Upper lobe of left lung (tissue), 6 donors: ENCODE data around the gene MSI2. TPM values are rescaled to one million over a fixed set of nuclear protein-coding genes. Genes with fewer than 3 reads are reported as not detected.

Experiments
- ATAC-seq, 2 donors: fragments of 200-7000 bp; cut with Tn5 transposase; one replicate each; pipeline ENCODE4 v1.9.1; 2022; ENCODE audit warnings: mild to moderate bottlenecking in 2 of 2, moderate library complexity in 2 of 2; ENCODE audit not compliant: low FRiP score in 2 of 2
- DNase-seq, 2 donors: peaks; one replicate each; pipeline ENCODE4 v3.0.0-alpha.2; 2019 to 2020
- H3K27ac ChIP-seq, 4 donors: fragments of 200-600 bp; sonication (generic); one replicate each; pipeline ENCODE4 v1.5.1; 2016 to 2019
- H3K27me3 ChIP-seq, 4 donors: fragments of 200-600 bp; sonication (generic); one replicate each; pipeline ENCODE4 v1.5.1; 2017 to 2019
- H3K36me3 ChIP-seq, 4 donors: fragments of 200-600 bp; sonication (generic); one replicate each; pipeline ENCODE4 v1.5.1; 2016 to 2019
- H3K4me1 ChIP-seq, 4 donors: fragments of 200-600 bp; sonication (generic); one replicate each; pipeline ENCODE4 v1.5.1; 2018 to 2019
- H3K4me3 ChIP-seq, 4 donors: fragments of 200-600 bp; sonication (generic); one replicate each; pipeline ENCODE4 v1.5.1; 2017 to 2019; ENCODE audit warnings: mild to moderate bottlenecking in 2 of 4, moderate library complexity in 1 of 4
- H3K9me3 ChIP-seq, 4 donors: fragments of 200-600 bp; sonication (generic); one replicate each; pipeline ENCODE4 v1.5.1; 2018 to 2019
- EP300 ChIP-seq, 4 donors: sonication (generic); formaldehyde crosslinking; IDR thresholded peaks; one replicate each; pipeline ENCODE4 v1.5.1; 2017; ENCODE audit warnings: antibody characterized with exemption in 4 of 4, control low read depth in 2 of 4
- POLR2A ChIP-seq, 4 donors: fragments of 450-650 bp; IDR thresholded peaks; one replicate each; pipeline ENCODE4 v1.5.1; 2016 to 2017; ENCODE audit warnings: antibody characterized with exemption in 4 of 4, mild to moderate bottlenecking in 2 of 4
- POLR2AphosphoS5 ChIP-seq, 2 donors: sonication (generic); formaldehyde crosslinking; IDR thresholded peaks; one replicate each; pipeline ENCODE4 v1.5.1; 2017; ENCODE audit warnings: antibody characterized with exemption in 2 of 2
- WGBS, 2 donors: methylation state at CpG; one replicate each; pipeline ENCODE4 v1.1.5; 2017 to 2018; 5-methylcytosine and 5-hydroxymethylcytosine counted together
- total RNA-seq, 6 donors: library from RNA; depleted of rRNA in 4 of 6; stranded (reverse); fragments of >200 nt in 4 of 6; gene quantifications; one replicate each; pipeline versions ENCODE4 v1.1.0 to v1.2.1, GENCODE V29; 2016 to 2021
- TF ChIP-seq, protein P1 (sequence below), 6 experiments: fragments of 450-650 bp in 4 of 6; fragments of 200-600 bp in 2 of 6; sonication (generic) in 2 of 6; IDR thresholded peaks; one replicate each; pipeline ENCODE4 v1.5.1; 2016 to 2019; ENCODE audit warnings: antibody characterized with exemption in 6 of 6
- donor health status: DM: no; HTN: no; CAD: no; lungs with moderate emphysema.
- donor health status: DM: no; HTN: yes; CAD: no; lungs with severe emphysema.

Gene MSI2
- total RNA-seq, 6 donors from 2014 or later = 20.1 to 44.0 (median 32.2) TPM

DNA sequence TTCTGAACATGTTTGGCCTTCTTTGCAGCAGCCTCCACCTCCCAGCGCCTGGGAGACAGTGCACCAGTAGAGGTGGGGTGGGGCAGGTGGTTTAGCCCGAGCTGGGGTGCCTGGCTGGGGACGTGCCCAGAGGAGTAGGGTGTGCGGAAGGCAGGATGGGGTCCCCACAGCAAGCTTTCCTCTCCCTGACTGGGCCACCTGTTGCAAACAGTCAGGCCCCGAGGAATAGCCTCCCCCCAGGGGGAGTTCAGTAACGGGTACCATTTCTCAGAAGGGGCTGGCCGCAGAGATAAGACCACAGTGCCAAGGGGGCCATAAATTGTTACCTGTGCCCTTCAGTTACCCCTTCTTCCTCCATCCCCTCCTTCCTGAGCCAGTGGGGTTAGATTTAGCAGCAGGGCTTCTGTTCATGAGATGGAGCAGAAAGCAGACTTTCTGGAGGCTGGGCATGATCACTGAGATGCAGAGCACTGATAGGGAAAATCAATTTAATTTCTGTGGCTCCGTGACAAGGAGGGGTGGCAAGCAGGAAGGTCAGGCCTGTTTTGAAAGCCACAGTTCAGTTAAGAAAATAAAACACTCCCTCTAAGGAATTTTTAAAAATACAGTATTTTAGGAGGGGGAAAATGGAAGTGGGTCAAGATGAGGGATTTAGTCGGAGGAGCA is 181.9 kb downstream of the MSI2 start:
- H3K27me3 ChIP-seq = no peaks in the 10 kb centered on the region
- H3K36me3 ChIP-seq = no peaks in the 10 kb centered on the region
- no peak for ATAC-seq
- TF ChIP-seq POLR2A (IDR thresholded peaks at IDR 0.05) (no peak), POLR2AphosphoS5 (IDR thresholded peaks at IDR 0.05) (no peak), EP300 (IDR thresholded peaks at IDR 0.05) (no peak)
- TF ChIP-seq, protein P1, sequence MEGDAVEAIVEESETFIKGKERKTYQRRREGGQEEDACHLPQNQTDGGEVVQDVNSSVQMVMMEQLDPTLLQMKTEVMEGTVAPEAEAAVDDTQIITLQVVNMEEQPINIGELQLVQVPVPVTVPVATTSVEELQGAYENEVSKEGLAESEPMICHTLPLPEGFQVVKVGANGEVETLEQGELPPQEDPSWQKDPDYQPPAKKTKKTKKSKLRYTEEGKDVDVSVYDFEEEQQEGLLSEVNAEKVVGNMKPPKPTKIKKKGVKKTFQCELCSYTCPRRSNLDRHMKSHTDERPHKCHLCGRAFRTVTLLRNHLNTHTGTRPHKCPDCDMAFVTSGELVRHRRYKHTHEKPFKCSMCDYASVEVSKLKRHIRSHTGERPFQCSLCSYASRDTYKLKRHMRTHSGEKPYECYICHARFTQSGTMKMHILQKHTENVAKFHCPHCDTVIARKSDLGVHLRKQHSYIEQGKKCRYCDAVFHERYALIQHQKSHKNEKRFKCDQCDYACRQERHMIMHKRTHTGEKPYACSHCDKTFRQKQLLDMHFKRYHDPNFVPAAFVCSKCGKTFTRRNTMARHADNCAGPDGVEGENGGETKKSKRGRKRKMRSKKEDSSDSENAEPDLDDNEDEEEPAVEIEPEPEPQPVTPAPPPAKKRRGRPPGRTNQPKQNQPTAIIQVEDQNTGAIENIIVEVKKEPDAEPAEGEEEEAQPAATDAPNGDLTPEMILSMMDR (IDR thresholded peaks at IDR 0.05) = no peak
- WGBS, 2 donors = 78 to 82% methylated on average over 7 to 9 of the region's 9 CpGs
- DNase-seq = no peak
- no peaks in the 10 kb centered on the region for H3K9me3 ChIP-seq
- peaks cover 8 to 19% (median 11%) of the 10 kb centered on the region in 4 donors for H3K4me1 ChIP-seq
- H3K4me3 ChIP-seq = no peak overlapping the region
- H3K27ac ChIP-seq = no peak overlapping the region

DNA sequence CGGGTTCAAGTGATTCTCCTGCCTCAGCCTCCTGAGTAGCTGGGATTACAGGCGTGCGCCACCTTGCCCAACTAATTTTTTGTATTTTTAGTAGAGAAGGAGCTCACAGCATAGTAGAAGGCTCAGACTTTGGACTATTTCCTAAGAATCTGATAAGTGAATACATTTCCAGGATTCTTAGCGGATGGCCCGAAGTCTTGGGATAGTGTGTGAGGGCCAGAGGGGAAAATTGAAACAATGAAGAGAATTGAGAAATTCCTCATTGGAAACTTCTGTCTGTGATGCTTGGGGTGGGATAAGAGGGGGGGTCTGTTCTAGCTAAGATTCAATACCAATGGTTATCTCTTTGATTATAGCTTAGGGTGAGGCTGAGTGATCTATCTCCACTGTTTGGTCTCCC is 183.3 kb downstream of the MSI2 start:
- peaks cover 8 to 19% (median 12%) of the 10 kb centered on the region in 4 donors for H3K4me1 ChIP-seq
- H3K4me3 ChIP-seq = no peak overlapping the region
- no peaks in the 10 kb centered on the region for H3K27me3 ChIP-seq
- no peaks in the 10 kb centered on the region for H3K36me3 ChIP-seq
- WGBS, 2 donors = 98 to 100% methylated on average over 5 of the region's 5 CpGs
- H3K9me3 ChIP-seq = no peaks in the 10 kb centered on the region
- TF ChIP-seq POLR2AphosphoS5 (IDR thresholded peaks at IDR 0.05) (no peak), EP300 (IDR thresholded peaks at IDR 0.05) (no peak)
- TF ChIP-seq, protein P1 (IDR thresholded peaks at IDR 0.05) = no peak
- H3K27ac ChIP-seq = no peak overlapping the region
- ATAC-seq (no peak), DNase-seq (no peak)

DNA sequence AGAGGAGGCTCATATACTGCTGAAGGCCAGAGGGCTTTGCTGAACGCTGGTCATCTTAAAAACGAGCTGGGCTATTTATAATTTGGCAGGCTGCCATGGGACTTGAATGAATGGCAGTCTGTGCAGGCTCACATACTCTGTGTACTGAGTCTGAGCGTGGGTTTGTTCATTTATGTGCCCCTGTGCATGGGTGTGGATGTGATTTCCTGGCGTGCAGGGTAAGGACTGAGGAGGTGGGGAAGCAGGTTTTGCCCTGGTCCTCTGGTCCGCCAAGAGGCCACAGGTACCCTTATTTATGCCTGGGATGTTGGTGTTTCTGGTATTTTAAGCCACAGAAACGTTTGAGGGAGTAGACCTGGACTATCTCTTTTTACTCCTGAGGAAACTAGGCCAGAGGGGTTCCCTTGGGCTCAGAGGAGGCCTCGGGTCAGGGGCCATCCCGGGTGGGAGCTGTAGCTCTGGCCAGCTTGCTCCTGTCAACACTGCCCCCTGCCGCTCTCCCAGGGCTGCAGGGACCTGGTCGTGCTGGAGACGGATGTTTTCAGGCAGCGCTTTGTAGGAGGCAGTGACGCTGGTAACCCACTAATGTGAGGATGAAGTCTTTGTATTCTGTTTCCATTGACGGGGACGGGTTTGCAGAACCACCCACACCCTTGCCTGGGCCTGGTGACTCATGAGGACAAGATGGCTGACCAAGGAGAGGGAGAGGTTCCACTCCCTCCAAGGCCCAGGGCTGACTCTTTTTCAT is 184.4 kb downstream of the MSI2 start:
- TF ChIP-seq, protein P1 (IDR thresholded peaks at IDR 0.05) = peak in 3 of 6 experiments; percentile 12 to 33 (median 22)
- TF ChIP-seq EP300 (IDR thresholded peaks at IDR 0.05) = no peak
- no peak for TF ChIP-seq POLR2A (IDR thresholded peaks at IDR 0.05)
- no peak for TF ChIP-seq POLR2AphosphoS5 (IDR thresholded peaks at IDR 0.05)
- 43 to 44% methylated on average over 11 to 15 of the region's 15 CpGs for WGBS, 2 donors
- no peak overlapping the region for H3K4me3 ChIP-seq
- peak overlapping the region in 1 of 4 donors; percentile 13 for H3K27ac ChIP-seq
- no peaks in the 10 kb centered on the region for H3K27me3 ChIP-seq
- ATAC-seq = peak; percentile 67 to 72
- no peaks in the 10 kb centered on the region for H3K9me3 ChIP-seq
- peak in 1 of 2 donors; percentile 37 for DNase-seq
- H3K36me3 ChIP-seq = no peaks in the 10 kb centered on the region
- peaks cover 8 to 19% (median 13%) of the 10 kb centered on the region in 4 donors for H3K4me1 ChIP-seq

DNA sequence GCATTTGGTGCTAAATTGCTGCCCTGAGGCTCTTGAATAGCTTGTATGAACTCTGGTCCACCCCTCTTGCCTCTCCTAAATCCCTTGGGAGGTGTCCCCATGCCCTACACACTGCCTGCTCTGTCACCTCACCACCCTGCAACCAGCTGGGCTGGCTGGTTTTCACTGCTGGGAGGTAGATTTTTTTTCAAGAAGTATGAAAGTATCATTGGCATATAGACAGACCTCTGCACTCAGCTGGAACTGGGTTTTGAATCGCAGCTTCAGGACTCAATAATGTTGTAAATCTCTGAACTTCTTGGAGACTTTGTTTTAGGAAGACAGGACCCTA is 184.9 kb downstream of the MSI2 start:
- Histone ChIP-seq H3K27me3 (no peaks in the 10 kb centered on the region), H3K36me3 (no peaks in the 10 kb centered on the region), H3K4me3 (no peak overlapping the region), H3K4me1 (peaks cover 8 to 19% (median 13%) of the 10 kb centered on the region in 4 donors), H3K27ac (peak overlapping the region in 1 of 4 donors; percentile 13), H3K9me3 (no peaks in the 10 kb centered on the region)
- DNase-seq = no peak
- no peak for ATAC-seq
- 57 to 71% methylated on average over 1 of the region's 1 CpG for WGBS, 2 donors
- TF ChIP-seq POLR2AphosphoS5 (IDR thresholded peaks at IDR 0.05) (no peak), POLR2A (IDR thresholded peaks at IDR 0.05) (no peak), EP300 (IDR thresholded peaks at IDR 0.05) (no peak)
- TF ChIP-seq, protein P1 (IDR thresholded peaks at IDR 0.05) = no peak
